GM12864 (cell line): ENCODE results near the gene CNIH4.

ENCODE experiments used
- DNase-seq: peaks from one replicate; pipeline ENCODE4 v3.0.0-alpha.2; 2011; ENCODE audit warnings: low read depth
- H3K4me3 ChIP-seq: 2 replicates; pipeline ENCODE4 v1.5.1; 2011; ENCODE audit warnings: mild to moderate bottlenecking, low read depth, low read length, control low read depth
- CTCF ChIP-seq: IDR thresholded peaks from 2 replicates; pipeline ENCODE4 v1.5.1; 2011; ENCODE audit warnings: low read depth, mild to moderate bottlenecking, moderate library complexity, low read length, control low read depth, inconsistent platforms; ENCODE audit errors: missing control alignments

The CNIH4 gene

GRCh38 chr1:224375059-224375458, 18.4 kb downstream of the CNIH4 start:
- no peak for TF ChIP-seq CTCF
- DNase-seq: no peak
- no peak overlapping the region for H3K4me3 ChIP-seq

GRCh38 chr1:224377676-224378006, 21.0 kb downstream of the CNIH4 start:
- peak; percentile 24 for DNase-seq
- H3K4me3 ChIP-seq: no peak overlapping the region
- no peak for TF ChIP-seq CTCF

GRCh38 chr1:224378855-224379631, 22.4 kb downstream of the CNIH4 start:
- TF ChIP-seq CTCF: no peak
- H3K4me3 ChIP-seq: no peak overlapping the region
- no peak for DNase-seq

GRCh38 chr1:224380003-224380402, 23.3 kb downstream of the CNIH4 start:
- H3K4me3 ChIP-seq: no peak overlapping the region
- DNase-seq: peak; percentile 39
- TF ChIP-seq CTCF: no peak

GRCh38 chr1:224381880-224382548, 25.3 kb downstream of the CNIH4 start:
- DNase-seq: no peak
- TF ChIP-seq CTCF: no peak
- H3K4me3 ChIP-seq: no peak overlapping the region

- no peak for TF ChIP-seq CTCF
- H3K4me3 ChIP-seq: no peak overlapping the region
- no peak for DNase-seq
Measured at GRCh38 chr1:224383218-224383617, 26.5 kb downstream of the CNIH4 start.

GRCh38 chr1:224387302-224387912, 30.7 kb downstream of the CNIH4 start:
- TF ChIP-seq CTCF: no peak
- no peak overlapping the region for H3K4me3 ChIP-seq
- DNase-seq: no peak
